ENCODE measurements around the gene FBXO38. TPM values are rescaled to one million over a fixed set of nuclear protein-coding genes. Genes with fewer than 3 reads are reported as not detected.
"Not testable (repeated sequence)": the region's sequence is repeated elsewhere in the genome, so short reads cannot be mapped to it uniquely, and the experiment has no call there.

The FBXO38 gene
- total RNA-seq, 2 experiments from 2014 or later: 41.2 to 41.7 TPM

- POLR2A ChIA-PET: no interaction called here
- CTCF ChIA-PET: interaction anchor here (0.8 kb wide), 1 partner anchor 265 kb away, joined by 3 read pairs; no protein-coding TSS in a partner anchor
Observed at GRCh38 chr5:148465381-148466235, 81.8 kb downstream of the FBXO38 start.

GRCh38 chr5:148466236-148466580 is 82.5 kb downstream of the FBXO38 start:
- POLR2A ChIA-PET: no interaction called here
- CTCF ChIA-PET: interaction anchor here (0.8 kb wide), 1 partner anchor 264 kb away, joined by 3 read pairs; no protein-coding TSS in a partner anchor

- CTCF ChIA-PET: no interaction called here
- POLR2A ChIA-PET: no interaction called here
Observed at GRCh38 chr5:148467958-148468357, 84.2 kb downstream of the FBXO38 start.

- CTCF ChIA-PET, POLR2A ChIA-PET: not testable (repeated sequence)
Observed at GRCh38 chr5:148468746-148469145, 85.0 kb downstream of the FBXO38 start.

- POLR2A ChIA-PET: no interaction called here
- CTCF ChIA-PET: interaction anchor here (0.8 to 1.2 kb wide), 2 partner anchors 14 to 261 kb away, joined by 3 to 4 read pairs; no protein-coding TSS in a partner anchor
Observed at GRCh38 chr5:148469501-148469935, 85.8 kb downstream of the FBXO38 start.

- CTCF ChIA-PET: no interaction called here
- POLR2A ChIA-PET: no interaction called here
Observed at GRCh38 chr5:148471379-148471778, 87.6 kb downstream of the FBXO38 start.

GRCh38 chr5:148474025-148474511 is 90.3 kb downstream of the FBXO38 start:
- POLR2A ChIA-PET: no interaction called here
- CTCF ChIA-PET: no interaction called here

GRCh38 chr5:148476302-148476701 is 92.5 kb downstream of the FBXO38 start:
- POLR2A ChIA-PET: no interaction called here
- CTCF ChIA-PET: no interaction called here

GRCh38 chr5:148477429-148477828 is 93.7 kb downstream of the FBXO38 start:
- POLR2A ChIA-PET: no interaction called here
- CTCF ChIA-PET: interaction anchor here (1.7 kb wide), 1 partner anchor 253 kb away, joined by 4 read pairs; no protein-coding TSS in a partner anchor

GRCh38 chr5:148482196-148482595 is 98.4 kb downstream of the FBXO38 start:
- ChIA-PET CTCF (interaction anchor here (1.0 to 2.5 kb wide), 3 partner anchors 98 to 295 kb away, joined by 3 to 9 read pairs (median 3); partner anchors contain the start of gene FBXO38), POLR2A (no interaction called here)

- ChIA-PET POLR2A (no interaction called here), CTCF (interaction anchor here (0.8 to 2.5 kb wide), 6 partner anchors 13 to 359 kb away, joined by 3 to 9 read pairs (median 4); partner anchors contain the start of gene FBXO38)
Observed at GRCh38 chr5:148482697-148483462, 99.1 kb downstream of the FBXO38 start.

GRCh38 chr5:148483750-148484149 is 100.0 kb downstream of the FBXO38 start:
- CTCF ChIA-PET: interaction anchor here (0.8 to 1.8 kb wide), 4 partner anchors 14 to 358 kb away, joined by 3 to 5 read pairs (median 4); no protein-coding TSS in a partner anchor

GRCh38 chr5:148484651-148485050 is 100.9 kb downstream of the FBXO38 start:
- CTCF ChIA-PET: no interaction called here
- POLR2A ChIA-PET: no interaction called here

More at GRCh38 chr5:148483750-148484149, 100.0 kb downstream of the FBXO38 start:
- POLR2A ChIA-PET: no interaction called here

- POLR2A ChIA-PET: no interaction called here
Observed at GRCh38 chr5:148486456-148486855, 102.7 kb downstream of the FBXO38 start.

GRCh38 chr5:148488757-148489156 is 105.0 kb downstream of the FBXO38 start:
- POLR2A ChIA-PET: no interaction called here

More at GRCh38 chr5:148486456-148486855, 102.7 kb downstream of the FBXO38 start:
- CTCF ChIA-PET: no interaction called here

GRCh38 chr5:148491015-148491792 is 107.4 kb downstream of the FBXO38 start:
- POLR2A ChIA-PET: no interaction called here
- CTCF ChIA-PET: no interaction called here

More at GRCh38 chr5:148488757-148489156, 105.0 kb downstream of the FBXO38 start:
- CTCF ChIA-PET: no interaction called here

GRCh38 chr5:148491793-148492184 is 108.0 kb downstream of the FBXO38 start:
- ChIA-PET POLR2A (no interaction called here), CTCF (no interaction called here)

- ChIA-PET POLR2A (no interaction called here), CTCF (no interaction called here)
Observed at GRCh38 chr5:148492351-148492750, 108.6 kb downstream of the FBXO38 start.

Data from activated CD8-positive, alpha-beta memory T cell treated with anti-CD3 and anti-CD28 coated beads for 36 hours (primary cell).